ENCODE measurements around the gene PAIP2B.
"Not testable (repeated sequence)": the region's sequence is repeated elsewhere in the genome, so short reads cannot be mapped to it uniquely, and the experiment has no call there.

The PAIP2B gene

GRCh38 chr2:71181316-71181715 lies 45.6 kb downstream of the PAIP2B start:
- H3K4me1 ChIP-seq (ENCODE audit: insufficient read depth, low read length, poor library complexity, severe bottlenecking), result no peaks in the 10 kb centered on the region
- TF ChIP-seq EZH2phosphoT487 (IDR thresholded peaks at IDR 0.05; ENCODE audit: borderline replicate concordance), result no peak
- TF ChIP-seq, protein P1, sequence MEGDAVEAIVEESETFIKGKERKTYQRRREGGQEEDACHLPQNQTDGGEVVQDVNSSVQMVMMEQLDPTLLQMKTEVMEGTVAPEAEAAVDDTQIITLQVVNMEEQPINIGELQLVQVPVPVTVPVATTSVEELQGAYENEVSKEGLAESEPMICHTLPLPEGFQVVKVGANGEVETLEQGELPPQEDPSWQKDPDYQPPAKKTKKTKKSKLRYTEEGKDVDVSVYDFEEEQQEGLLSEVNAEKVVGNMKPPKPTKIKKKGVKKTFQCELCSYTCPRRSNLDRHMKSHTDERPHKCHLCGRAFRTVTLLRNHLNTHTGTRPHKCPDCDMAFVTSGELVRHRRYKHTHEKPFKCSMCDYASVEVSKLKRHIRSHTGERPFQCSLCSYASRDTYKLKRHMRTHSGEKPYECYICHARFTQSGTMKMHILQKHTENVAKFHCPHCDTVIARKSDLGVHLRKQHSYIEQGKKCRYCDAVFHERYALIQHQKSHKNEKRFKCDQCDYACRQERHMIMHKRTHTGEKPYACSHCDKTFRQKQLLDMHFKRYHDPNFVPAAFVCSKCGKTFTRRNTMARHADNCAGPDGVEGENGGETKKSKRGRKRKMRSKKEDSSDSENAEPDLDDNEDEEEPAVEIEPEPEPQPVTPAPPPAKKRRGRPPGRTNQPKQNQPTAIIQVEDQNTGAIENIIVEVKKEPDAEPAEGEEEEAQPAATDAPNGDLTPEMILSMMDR (conservative IDR thresholded peaks at IDR 0.05; ENCODE audit: low read length), result no peak
- H3K79me2 ChIP-seq (ENCODE audit: insufficient read depth, low read length), result no peaks in the 10 kb centered on the region
- no peaks in the 10 kb centered on the region for H4K20me1 ChIP-seq (ENCODE audit: insufficient read depth, low read length, poor library complexity, severe bottlenecking)
- H3K9me3 ChIP-seq (ENCODE audit: insufficient read depth, low read depth, low read length), result no peaks in the 10 kb centered on the region
- no peak overlapping the region for H2AFZ ChIP-seq (ENCODE audit: low read length)
- H3K9me2 ChIP-seq (replicated peaks; ENCODE audit: low read depth, low read length), result no peaks in the 10 kb centered on the region
- no peaks in the 10 kb centered on the region for H3F3A ChIP-seq (ENCODE audit: low read depth)
- no peaks in the 10 kb centered on the region for H3K36me3 ChIP-seq (ENCODE audit: insufficient read depth, low read length)
- no peaks in the 10 kb centered on the region for H3K27me3 ChIP-seq (ENCODE audit: insufficient read depth, low read length, poor library complexity, severe bottlenecking)
- H3K4me2 ChIP-seq (ENCODE audit: low read depth, low read length, poor library complexity, severe bottlenecking), result no peak overlapping the region
- H3K4me3 ChIP-seq (ENCODE audit: low read length, poor library complexity, severe bottlenecking), result no peak overlapping the region
- no peak overlapping the region for H3K9ac ChIP-seq (ENCODE audit: low read depth, low read length, poor library complexity, severe bottlenecking)

- H3K9me3 ChIP-seq (ENCODE audit: insufficient read depth, low read depth, low read length); H3K9me2 ChIP-seq (replicated peaks; ENCODE audit: low read depth, low read length): not testable (repeated sequence)
Observed at GRCh38 chr2:71178836-71179235, 48.1 kb downstream of the PAIP2B start.

GRCh38 chr2:71174207-71174606 lies 52.7 kb downstream of the PAIP2B start:
- no peaks in the 10 kb centered on the region for H3F3A ChIP-seq (ENCODE audit: low read depth)
- no peaks in the 10 kb centered on the region for H3K9me2 ChIP-seq (replicated peaks; ENCODE audit: low read depth, low read length)
- H3K4me3 ChIP-seq (ENCODE audit: low read length, poor library complexity, severe bottlenecking), result peak overlapping the region; percentile 33
- H3K4me1 ChIP-seq (ENCODE audit: insufficient read depth, low read length, poor library complexity, severe bottlenecking), result peaks cover 12% of the 10 kb centered on the region
- H4K20me1 ChIP-seq (ENCODE audit: insufficient read depth, low read length, poor library complexity, severe bottlenecking), result no peaks in the 10 kb centered on the region
- H3K9ac ChIP-seq (ENCODE audit: low read depth, low read length, poor library complexity, severe bottlenecking), result no peak overlapping the region
- peak overlapping the region; percentile 61 for H3K4me2 ChIP-seq (ENCODE audit: low read depth, low read length, poor library complexity, severe bottlenecking)
- TF ChIP-seq, protein P1 (conservative IDR thresholded peaks at IDR 0.05; ENCODE audit: low read length), result no peak
- no peak for TF ChIP-seq EZH2phosphoT487 (IDR thresholded peaks at IDR 0.05; ENCODE audit: borderline replicate concordance)
- no peaks in the 10 kb centered on the region for H3K9me3 ChIP-seq (ENCODE audit: insufficient read depth, low read depth, low read length)
- H3K27me3 ChIP-seq (ENCODE audit: insufficient read depth, low read length, poor library complexity, severe bottlenecking), result no peaks in the 10 kb centered on the region
- no peaks in the 10 kb centered on the region for H3K79me2 ChIP-seq (ENCODE audit: insufficient read depth, low read length)
- no peaks in the 10 kb centered on the region for H3K36me3 ChIP-seq (ENCODE audit: insufficient read depth, low read length)
- H2AFZ ChIP-seq (ENCODE audit: low read length), result peak overlapping the region; percentile 85

More at GRCh38 chr2:71178836-71179235, 48.1 kb downstream of the PAIP2B start:
- H3K4me2 ChIP-seq (ENCODE audit: low read depth, low read length, poor library complexity, severe bottlenecking); H3F3A ChIP-seq (ENCODE audit: low read depth); H3K36me3 ChIP-seq (ENCODE audit: insufficient read depth, low read length); H3K79me2 ChIP-seq (ENCODE audit: insufficient read depth, low read length); H3K9ac ChIP-seq (ENCODE audit: low read depth, low read length, poor library complexity, severe bottlenecking); H2AFZ ChIP-seq (ENCODE audit: low read length); H3K27me3 ChIP-seq (ENCODE audit: insufficient read depth, low read length, poor library complexity, severe bottlenecking); H3K4me3 ChIP-seq (ENCODE audit: low read length, poor library complexity, severe bottlenecking); H4K20me1 ChIP-seq (ENCODE audit: insufficient read depth, low read length, poor library complexity, severe bottlenecking): not testable (repeated sequence)
- H3K4me1 ChIP-seq (ENCODE audit: insufficient read depth, low read length, poor library complexity, severe bottlenecking), result peaks cover 12% of the 10 kb centered on the region

GRCh38 chr2:71173096-71173495 lies 53.8 kb downstream of the PAIP2B start:
- Histone ChIP-seq H3K9me2 (replicated peaks; ENCODE audit: low read depth, low read length) (no peaks in the 10 kb centered on the region), H3K4me3 (ENCODE audit: low read length, poor library complexity, severe bottlenecking) (no peak overlapping the region), H3K9ac (ENCODE audit: low read depth, low read length, poor library complexity, severe bottlenecking) (no peak overlapping the region), H3K36me3 (ENCODE audit: insufficient read depth, low read length) (no peaks in the 10 kb centered on the region), H3K79me2 (ENCODE audit: insufficient read depth, low read length) (no peaks in the 10 kb centered on the region), H2AFZ (ENCODE audit: low read length) (no peak overlapping the region), H3K27me3 (ENCODE audit: insufficient read depth, low read length, poor library complexity, severe bottlenecking) (no peaks in the 10 kb centered on the region), H3K9me3 (ENCODE audit: insufficient read depth, low read depth, low read length) (no peaks in the 10 kb centered on the region), H4K20me1 (ENCODE audit: insufficient read depth, low read length, poor library complexity, severe bottlenecking) (no peaks in the 10 kb centered on the region), H3K4me1 (ENCODE audit: insufficient read depth, low read length, poor library complexity, severe bottlenecking) (peaks cover 12% of the 10 kb centered on the region), H3F3A (ENCODE audit: low read depth) (no peaks in the 10 kb centered on the region), H3K4me2 (ENCODE audit: low read depth, low read length, poor library complexity, severe bottlenecking) (no peak overlapping the region)
- TF ChIP-seq, protein P1 (conservative IDR thresholded peaks at IDR 0.05; ENCODE audit: low read length), result no peak
- no peak for TF ChIP-seq EZH2phosphoT487 (IDR thresholded peaks at IDR 0.05; ENCODE audit: borderline replicate concordance)
